SK-N-SH (cell line): ENCODE data around the gene DIAPH1.

Experiments used
- EP300 ChIP-seq, 2 experiments: IDR thresholded peaks; 2 replicates each; pipeline versions ENCODE4 v1.4.0 to v1.6.1; 2012; ENCODE audit warnings: borderline replicate concordance in 1 of 2, low read depth in 1 of 2, low read length in 1 of 2
- SMC3 ChIP-seq: IDR thresholded peaks from 2 replicates; pipeline ENCODE4 v1.6.1; 2012; ENCODE audit warnings: low read depth, low read length, improper control_type of control experiment
- TF ChIP-seq, protein P1 (sequence below): fragments of 200-600 bp; sonication (generic); IDR thresholded peaks from 2 replicates; pipeline ENCODE4 v1.6.1; 2017; ENCODE audit warnings: antibody characterized with exemption, mild to moderate bottlenecking, moderate library complexity

- TF ChIP-seq SMC3 (no peak), EP300 (IDR thresholded peaks at IDR 0.05; ENCODE audit: borderline replicate concordance in 1 of 2, low read depth in 1 of 2, low read length in 1 of 2) (peak in 1 of 2 experiments; percentile 19; a peak in 1 of 4 replicates)
- TF ChIP-seq, protein P1, sequence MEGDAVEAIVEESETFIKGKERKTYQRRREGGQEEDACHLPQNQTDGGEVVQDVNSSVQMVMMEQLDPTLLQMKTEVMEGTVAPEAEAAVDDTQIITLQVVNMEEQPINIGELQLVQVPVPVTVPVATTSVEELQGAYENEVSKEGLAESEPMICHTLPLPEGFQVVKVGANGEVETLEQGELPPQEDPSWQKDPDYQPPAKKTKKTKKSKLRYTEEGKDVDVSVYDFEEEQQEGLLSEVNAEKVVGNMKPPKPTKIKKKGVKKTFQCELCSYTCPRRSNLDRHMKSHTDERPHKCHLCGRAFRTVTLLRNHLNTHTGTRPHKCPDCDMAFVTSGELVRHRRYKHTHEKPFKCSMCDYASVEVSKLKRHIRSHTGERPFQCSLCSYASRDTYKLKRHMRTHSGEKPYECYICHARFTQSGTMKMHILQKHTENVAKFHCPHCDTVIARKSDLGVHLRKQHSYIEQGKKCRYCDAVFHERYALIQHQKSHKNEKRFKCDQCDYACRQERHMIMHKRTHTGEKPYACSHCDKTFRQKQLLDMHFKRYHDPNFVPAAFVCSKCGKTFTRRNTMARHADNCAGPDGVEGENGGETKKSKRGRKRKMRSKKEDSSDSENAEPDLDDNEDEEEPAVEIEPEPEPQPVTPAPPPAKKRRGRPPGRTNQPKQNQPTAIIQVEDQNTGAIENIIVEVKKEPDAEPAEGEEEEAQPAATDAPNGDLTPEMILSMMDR, result no peak
Measured at GRCh38 chr5:141513627-141514329, 105.0 kb downstream of the DIAPH1 start.
